GM19023 (cell line): Measurements from ENCODE around the gene QSER1.
A peak's percentile ranks its signal among the peaks of the same experiment; 100 is the strongest.
"Not testable (repeated sequence)": the region's sequence is repeated elsewhere in the genome, so short reads cannot be mapped to it uniquely, and the experiment has no call there.

Experiments
- ATAC-seq: cut with Tn5 transposase; IDR thresholded peaks from one replicate; pipeline ENCODE4 v1.9.1; 2021; ENCODE audit warnings: mild to moderate bottlenecking, moderate library complexity; ENCODE audit not compliant: unreplicated experiment

The QSER1 gene

DNA sequence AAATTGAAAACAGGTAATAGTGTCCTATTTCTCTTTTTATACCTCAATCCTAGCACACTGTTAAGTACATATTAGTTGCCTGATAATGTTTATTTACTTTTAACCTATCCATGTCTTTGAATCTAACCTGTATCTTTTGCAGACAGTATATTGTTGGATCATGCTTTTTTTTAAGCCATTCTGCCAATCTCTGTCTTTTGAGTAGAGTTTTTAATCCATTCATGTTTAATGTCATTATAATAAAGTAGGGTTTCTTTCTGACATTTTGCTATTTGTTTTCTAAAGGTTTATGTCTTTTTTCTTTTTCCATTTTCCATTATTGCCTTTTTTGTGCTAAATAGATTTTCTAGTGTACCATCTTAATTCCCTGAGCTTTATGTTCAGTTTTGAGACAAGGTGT, 99.3 kb downstream of the QSER1 start:
- no peak for ATAC-seq

DNA sequence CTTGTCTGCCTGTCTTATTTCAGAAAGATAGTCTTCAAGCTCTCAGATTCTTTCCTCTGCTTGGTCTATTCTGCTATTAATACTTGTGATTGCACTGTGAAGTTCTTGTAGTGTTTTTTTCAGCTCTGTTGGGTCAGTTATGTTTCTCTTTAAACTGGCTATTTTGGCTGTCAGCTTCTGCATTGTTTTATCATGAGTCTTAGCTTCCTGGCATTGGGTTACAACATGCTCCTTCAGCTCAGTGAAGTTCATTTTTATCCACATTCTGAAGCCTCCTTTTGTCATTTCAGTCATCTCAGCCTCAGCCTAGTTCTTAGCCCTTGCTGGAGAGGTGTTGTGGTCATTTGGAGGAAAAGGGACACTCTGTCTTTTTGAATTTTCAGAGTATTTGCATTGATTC, 107.6 kb downstream of the QSER1 start:
- no peak for ATAC-seq

DNA sequence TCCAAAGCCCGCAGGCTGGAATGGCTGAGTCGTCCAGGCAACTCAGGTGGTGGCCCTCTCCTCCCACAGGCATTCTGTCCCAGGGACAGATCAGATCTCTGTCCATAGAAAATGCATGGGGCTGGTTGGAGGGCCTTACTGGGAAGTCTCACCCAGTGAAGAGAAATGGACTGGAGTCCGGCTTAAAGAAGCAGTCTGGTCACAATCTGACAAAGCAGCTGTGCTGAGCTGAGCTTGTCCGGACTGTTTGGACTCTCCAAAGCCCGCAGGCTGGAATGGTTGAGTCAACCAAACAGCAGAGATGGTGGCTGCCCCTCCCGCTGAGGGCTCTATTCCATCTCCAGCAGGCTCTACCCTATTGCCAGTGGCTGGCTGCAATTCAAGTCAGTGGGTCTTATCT, 108.7 kb downstream of the QSER1 start:
- ATAC-seq = no peak

DNA sequence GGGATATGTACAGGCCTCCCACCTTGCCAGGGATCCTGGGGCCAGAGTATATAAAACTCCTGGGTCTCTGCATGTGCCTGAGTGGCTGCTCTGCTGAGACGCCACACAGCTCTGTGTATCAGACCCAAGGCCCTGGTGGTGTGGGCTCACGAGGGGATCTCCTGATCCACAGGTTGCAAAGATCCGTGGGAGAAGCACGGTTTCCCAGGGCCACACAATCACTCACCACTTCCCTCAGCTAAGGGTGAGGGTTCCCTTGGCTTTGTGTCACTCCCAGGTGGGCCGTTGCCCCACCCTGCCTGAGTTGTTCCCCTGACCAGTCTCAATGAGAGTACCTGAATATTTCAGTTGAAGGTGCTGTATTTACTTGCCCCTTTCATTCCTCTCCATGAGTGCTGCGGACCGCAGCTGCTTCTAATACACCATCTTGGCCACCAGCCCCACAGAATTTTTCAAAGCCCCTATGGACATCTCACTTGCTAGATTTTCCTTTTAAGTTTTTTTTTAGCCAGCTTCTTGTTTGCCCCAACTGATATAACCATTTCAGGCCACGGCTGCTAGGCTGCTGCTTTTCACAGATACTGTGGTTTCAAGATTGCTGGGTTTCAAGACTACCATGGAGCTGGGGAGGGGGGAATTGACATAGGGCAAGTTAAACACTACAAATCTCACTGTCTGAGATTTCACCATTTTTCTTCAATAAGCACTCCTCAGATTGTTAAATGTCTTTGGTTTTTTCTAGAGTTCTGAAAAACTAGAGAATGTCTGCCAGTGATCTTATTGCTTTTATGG, 109.3 kb downstream of the QSER1 start:
- ATAC-seq = no peak

DNA sequence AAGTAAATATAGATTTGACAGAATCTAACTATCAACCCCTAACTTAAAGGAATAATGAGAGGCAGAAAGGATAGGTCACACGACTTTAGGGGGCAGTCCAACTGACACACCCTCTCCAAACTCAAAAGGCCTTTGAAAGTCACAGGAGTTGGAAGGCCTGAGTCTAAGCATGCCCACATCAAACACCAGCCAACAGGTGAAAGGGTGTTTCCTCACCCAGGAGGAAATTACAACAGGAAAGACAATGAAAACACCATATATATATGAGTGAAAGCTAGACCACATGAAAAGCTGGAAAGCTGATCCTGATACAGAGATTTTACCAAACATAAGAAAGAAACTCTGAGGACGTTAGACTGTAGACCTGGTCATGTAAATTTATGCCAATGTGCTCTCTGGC, 112.6 kb downstream of the QSER1 start:
- no peak for ATAC-seq

DNA sequence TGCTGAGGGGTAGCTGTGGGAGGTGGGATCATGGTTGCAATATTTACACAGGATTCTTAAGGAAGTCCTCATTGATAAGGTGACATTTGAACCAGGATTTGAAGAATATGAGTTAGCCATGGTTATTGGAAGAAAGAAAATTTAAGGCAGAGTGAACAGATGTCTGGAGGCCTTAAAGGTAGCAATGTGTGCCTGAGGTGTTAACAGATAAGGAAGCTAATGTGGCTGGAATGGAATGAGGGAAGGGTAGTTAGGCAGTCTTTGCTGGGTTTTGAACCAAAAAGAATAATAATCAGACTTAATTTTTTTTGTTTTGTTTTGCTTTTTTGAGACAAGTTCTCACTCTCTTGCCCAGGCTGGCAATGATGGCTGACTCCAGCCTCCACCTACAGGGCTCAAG, 113.4 kb downstream of the QSER1 start:
- ATAC-seq = no peak

DNA sequence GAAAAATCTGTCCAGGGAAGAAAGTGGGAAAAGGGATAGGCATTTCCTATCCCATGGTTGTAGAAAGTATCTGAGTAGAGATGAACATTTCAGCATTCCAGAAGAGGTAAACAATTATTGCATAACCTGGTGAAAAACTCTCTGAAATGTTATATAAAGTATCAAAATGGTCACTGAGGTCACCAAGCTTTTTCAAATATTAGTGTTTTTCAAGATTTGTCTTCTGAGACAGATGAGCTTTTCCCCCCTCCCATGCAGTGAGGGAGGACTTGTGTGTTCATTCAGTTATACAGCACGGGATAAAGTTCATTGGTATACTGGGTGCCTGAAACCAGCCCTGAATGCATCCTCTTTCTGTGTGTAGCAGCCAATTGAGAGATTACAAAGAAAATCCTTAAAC, 121.1 kb downstream of the QSER1 start:
- no peak for ATAC-seq

DNA sequence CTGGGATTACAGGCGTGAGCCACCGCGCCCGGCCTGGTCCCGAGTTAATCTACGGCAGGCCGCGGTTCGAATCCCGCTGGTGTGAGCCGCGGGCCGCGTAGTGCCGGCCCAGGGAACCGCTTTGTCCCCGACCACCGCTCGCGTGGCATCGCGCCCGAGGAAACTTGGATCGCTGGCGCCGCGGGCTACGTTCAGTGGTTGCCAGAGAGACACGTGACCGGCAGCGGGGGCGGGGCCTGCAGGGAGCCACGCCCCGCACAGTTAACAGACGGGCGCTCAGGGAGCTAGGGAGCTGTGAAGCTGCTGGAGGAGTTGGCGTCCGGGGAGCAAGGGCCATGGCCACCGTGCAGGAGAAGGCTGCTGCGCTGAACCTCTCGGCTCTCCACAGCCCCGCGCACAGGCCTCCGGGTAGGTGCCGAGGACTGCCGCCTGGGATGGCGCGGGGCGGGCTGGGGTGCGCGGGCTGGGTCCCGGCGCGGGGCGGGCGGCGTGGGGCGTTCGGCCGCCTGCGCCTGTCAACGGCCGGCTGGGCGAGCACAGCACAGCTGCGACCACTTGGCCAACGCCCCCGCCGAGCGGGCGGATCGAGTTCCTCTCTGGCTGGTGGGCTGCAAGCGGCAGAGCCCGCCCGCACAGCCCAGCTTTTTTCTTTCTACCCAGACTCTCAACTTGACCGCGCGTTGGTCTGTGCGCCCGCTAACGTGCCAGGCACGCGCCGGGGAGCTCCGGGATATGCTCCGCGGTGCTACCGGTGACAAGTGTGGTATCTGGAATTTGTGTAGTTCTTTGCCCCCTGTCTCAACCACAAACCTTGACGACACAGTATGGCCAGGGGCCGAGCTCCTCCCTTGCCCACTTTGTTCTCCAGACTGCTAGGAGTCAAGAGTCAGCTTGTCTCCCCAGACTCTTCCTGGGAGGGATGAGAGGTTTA, 123.3 kb downstream of the QSER1 start, which contains the start of gene DEPDC7:
DEPDC7 (plus strand) TSS at position 258 of the 931 bp plus-strand sequence; CDS start at position 336, 78 bp downstream.
- peak; percentile 89 for ATAC-seq

DNA sequence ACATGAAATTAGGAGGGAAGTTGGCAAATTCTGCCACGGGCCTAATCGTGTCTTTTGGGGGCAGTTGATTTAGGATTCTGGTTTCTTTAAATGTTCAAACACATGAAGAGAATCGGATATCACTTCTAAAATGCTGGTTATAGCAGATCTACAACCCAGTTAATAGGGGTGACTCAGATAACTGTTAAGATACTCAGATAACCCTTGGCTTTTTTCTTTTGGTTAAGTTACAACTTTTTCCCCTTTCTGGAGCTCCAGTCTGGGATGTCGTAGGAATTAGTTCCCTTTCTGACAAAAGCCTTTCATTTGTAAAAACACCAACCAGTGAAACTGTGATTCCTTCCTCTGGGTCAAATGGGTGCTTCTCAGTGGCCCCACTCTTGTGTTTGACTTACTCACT, 124.0 kb downstream of the QSER1 start:
- no peak for ATAC-seq

DNA sequence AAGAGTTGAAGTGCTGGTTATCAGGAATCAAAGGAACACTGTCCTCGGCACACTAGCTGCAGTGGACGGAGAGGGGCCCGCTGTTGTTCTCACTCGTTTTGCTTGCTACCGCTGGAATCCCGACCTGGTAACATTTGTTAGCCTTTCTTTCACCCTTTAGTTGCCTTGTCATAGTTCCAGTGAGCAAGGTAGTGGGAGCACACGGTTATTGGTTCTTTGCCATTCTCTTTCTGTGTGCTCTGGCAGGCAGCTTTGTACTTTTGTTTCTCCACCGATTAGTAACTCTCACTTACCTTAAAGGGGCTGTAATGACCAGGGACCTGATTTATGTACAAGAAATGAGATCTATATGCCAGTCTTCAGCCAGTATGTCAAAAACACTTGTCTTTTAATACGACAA, 124.9 kb downstream of the QSER1 start:
- ATAC-seq = no peak

DNA sequence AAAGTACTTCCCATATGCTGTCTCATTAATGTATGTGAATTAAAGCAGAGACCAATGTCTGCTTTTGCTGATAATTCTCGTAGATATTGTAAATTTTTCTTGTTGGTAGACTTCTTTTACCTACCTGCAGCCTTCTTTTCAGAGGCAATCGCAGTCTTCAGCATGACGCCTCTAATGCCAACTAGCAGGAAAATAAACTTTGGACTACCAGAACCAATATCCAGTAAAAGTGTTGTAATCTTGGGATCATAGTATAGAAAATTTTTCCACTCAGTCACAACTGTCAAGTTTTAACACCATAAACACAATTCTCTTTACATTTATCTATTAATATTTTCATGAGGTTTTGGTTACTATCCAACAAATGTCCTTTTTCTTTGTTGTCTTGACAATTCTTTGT, 125.4 kb downstream of the QSER1 start:
- ATAC-seq = no peak

DNA sequence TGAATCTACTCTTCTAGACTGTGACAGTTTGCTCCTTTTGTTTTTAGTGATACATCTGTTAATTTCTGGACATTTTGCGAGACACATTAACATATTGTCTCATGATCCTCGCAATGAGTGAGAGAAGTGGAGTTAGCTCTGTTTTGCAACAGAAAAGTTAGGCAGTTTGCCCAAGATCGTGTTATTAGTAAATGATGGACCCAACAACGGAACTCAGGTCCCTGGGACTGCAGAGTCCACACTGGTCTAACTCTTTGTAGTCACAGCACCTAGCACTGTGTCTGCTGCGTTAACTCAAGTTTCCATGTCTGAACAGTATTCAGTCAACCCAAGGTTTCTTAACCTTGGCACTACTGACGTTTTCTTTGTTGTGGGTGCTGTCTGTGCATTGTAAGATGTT, 126.2 kb downstream of the QSER1 start:
- no peak for ATAC-seq

DNA sequence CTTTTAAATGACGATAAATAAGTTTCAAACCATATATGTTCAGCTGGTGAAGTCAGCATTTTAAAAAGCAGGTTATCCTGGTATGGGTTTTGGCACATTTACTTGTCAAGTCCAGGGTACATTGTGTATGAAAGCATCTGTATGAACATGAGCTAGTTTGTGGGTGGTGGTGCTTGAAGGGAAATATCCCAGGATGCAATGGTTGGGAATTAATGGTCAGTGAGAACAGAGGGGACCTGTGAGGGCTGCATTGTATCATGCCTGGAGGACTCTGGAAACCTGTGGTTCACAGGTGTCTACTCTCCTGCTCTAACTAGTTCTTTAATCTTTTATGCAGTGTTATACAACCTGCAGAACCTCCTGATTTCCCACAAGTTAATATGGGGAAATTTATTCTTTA, 128.9 kb downstream of the QSER1 start:
- ATAC-seq = no peak

DNA sequence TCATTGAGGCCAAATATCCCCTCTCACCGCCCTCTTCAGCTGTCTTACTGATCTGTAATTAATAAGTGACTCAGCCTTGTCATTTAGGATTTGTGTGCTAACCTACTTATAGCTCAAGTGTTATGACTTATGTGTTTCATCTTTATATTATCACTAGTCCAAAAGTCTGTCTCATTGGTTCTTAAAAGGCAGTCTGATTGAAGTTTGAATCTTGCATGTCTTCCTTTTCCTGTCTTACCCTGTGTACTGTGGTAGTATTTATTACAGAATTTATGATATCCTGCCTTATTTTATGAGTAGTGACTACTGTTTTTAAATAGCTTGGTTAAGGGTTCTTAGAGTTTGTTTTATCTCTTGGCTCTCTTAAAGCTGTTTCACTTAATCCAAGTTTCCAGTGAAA, 129.3 kb downstream of the QSER1 start:
- ATAC-seq = no peak

DNA sequence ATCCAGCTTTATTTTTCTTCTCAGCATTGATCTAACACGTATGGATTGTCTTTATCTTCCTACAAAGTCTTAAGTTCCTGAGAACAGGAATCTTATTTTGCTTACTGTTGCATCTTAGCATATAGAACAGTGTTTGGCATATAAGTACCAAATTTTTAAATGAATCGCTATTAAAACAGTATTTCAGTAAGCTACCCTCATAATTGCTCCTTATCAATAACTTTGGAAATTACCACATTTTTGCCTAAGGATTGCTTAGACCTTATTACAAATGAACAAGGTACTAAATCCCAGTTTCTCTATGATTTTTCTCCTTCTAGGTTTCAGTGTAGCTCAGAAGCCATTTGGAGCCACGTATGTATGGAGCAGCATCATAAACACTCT, 132.7 kb downstream of the QSER1 start:
- ATAC-seq = no peak

DNA sequence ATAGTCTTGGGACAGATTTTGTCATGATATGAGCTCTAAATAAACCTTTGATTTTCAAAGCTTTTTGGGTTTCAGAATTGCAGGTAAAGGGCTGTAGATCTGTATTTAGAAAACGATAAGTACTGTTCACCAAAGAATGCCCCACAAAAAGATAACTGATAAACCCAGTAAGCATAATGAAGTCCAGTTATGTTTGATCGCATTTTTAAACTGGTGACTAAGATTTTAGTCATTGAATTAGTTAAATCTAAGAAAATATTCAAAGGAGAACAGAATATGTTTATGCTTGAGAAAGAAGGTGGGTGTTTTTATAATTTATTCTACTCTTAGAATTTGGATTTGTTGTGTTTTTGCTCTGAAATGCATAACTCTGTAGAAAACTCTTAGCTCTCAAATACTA, 134.6 kb downstream of the QSER1 start:
- ATAC-seq = no peak

DNA sequence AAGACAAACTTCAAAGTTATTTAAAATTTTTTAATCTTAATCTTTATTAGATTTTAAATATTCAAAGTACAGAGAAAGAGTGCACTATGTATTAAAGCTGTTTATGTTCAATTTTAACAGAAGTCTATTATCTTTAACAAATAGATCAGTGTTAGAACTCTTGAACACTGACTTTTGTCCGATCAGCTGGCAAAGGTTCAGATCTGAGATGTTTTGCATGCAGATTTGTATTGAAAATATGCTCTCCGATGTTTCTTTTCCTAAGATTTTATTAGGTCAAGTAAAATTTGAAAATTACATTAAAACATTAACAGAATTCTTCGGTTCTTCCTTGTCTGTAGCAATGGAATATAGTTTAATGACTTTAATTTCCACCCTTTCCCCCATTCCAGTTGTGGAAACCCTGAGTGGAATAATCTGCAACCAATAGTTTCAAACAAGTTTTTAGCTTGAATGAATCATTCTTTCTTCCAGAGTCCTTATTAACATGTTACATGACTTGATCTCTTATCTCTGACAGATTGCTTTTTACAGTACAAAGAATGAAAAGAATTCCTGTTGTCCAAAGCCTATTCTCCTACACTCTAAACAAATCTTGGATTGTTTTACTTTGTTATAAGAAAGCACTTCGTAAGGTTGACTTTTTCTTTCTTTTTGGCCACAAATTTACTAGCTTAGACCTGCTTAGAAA, 135.4 kb downstream of the QSER1 start:
- no peak for ATAC-seq

DNA sequence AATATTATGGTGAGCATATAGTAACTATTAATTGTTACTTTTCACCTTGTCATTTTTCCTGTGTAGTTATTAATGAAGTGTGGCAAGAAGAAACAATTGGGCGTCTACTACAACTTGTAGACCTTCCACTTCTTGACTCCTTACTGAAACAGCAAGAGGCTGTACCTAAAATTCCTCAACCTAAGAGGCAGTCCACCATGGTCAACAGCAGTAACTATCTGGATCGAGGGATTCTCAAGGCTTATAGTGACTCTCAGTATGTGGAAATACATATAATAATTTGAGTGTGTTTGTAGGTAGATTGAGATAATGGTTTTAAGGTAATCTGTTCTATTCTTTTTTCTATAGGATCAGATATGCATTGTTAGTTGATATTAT, 135.9 kb downstream of the QSER1 start:
- no peak for ATAC-seq

DNA sequence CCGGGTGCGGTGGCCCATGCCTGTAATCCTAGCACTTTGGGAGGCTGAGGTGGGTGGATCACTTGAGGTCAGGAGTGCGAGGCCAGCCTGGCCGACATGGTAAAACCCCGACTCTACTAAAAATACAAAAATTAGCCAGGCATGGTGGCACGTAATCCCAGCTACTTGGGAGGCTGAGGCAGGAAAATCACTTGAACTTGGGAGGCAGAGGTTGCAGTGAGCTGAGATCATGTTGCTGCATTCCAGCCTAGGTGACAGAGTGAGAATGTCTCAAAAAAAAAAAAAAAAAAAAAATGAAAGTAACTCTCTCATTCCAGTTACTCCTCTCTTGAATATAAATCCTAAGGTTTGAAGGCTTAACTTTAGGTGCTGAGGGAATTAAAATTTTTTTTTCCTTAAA, 136.6 kb downstream of the QSER1 start:
- ATAC-seq = not testable (repeated sequence)
